HG02759 (cell line): ENCODE measurements around the gene ZNF561.
"Not testable (repeated sequence)": the region's sequence is repeated elsewhere in the genome, so short reads cannot be mapped to it uniquely, and the experiment has no call there.

Source experiments
- ATAC-seq: cut with Tn5 transposase; IDR thresholded peaks from one replicate; pipeline ENCODE4 v1.9.1; 2021; ENCODE audit warnings: mild to moderate bottlenecking, moderate library complexity; ENCODE audit not compliant: unreplicated experiment

ZNF561 gene

DNA sequence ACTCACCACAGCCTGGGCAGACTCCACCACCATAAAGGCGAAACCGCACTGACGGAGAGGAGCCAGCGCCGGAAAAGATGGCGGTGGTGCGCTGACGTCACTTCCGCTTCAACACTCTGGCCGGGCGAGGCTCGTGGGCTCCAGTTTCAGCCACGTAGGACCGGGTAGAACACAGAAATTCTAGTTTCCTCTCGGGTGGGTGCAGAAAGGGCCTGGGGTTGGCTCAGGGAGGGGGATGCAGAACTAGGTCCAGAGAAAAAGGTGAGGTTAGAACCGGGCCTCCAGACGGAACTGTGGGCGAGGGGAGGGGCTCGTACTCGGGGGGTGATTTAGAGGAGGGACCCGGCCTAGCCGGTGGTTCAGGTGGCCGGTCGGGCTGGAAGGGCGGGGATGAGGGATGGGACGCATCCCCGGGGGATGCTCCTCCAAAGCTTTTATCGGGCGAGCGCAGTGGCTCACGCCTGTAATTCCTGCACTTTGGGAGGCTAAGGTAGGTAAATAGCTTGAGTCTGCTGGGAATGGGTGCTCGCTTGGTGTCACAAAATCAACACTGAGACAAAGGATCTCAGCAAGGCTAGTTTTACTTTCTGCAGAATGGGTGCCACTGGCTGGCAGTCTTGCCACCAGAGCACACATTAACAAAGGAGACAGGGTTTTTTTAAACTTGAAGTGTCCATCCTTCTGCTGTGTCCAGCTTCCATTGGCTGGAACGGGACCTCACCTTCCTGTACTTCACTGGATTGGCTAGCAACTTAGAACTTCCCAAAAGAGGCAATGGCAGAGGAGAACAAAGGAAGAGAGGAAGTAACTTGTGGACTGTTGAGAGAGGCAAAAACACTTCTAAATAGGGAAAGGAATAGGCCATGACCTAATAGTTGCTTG, at the start of gene ZNF561:
Gene ZNF561 (minus strand): TSS at position 77 of the 882 bp plus-strand sequence. CDS start 1,776 bp downstream, outside the sequence.
- peak; percentile 87 for ATAC-seq

DNA sequence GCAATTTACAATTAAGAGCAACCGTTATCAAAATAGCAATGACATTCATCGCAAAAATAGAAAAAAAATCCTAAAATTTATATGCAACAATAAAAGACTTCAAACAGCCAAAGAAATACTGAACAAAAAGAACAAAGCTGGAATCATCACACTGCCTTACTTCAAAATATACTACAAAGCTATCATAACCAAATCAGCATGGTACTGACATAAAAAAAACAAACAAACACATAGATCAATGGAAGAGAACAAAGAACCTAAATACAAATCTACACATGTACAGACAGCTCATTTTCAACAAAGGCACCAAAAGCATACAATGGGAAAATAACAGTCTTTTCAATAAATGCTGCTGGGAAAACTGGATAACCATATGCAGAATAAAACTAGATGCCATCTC, 47.5 kb upstream of the ZNF561 start:
- no peak for ATAC-seq

DNA sequence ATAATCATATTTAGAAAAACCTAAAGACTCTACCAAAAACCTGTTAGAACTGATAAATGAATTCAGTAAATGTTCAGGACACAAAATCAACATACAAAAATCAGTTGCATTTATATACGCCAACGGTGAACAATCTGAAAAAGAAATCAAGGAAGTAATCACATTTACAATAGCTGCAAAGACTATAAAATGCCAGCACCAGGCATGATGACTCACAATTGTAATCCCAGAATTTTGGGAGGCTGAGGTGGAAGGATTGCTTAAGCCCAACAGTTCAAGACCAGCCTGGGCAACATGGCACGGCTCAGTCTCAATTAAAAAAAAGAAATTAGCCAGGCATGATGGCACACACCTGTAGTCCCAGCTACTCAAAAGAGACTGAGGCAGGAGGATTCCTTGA, 46.9 kb upstream of the ZNF561 start:
- ATAC-seq = no peak

DNA sequence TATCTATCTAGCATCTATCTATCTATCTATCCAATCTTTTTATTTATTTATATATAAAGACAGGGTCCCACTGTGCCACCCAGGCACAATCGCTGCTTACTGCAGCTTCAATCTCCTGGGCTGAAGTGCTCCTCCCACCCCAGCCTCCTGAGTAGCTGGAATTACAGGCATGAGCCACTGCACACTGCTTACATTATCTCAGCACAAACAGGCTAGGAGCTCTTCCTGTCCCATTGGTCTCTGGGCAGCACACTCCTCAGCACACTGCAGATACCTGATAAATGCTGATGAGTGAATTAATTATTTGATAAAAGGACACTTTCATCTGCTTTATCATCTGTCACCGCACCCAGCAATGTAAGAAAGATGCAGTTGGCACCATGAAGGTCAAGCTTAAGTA, 37.7 kb upstream of the ZNF561 start:
- no peak for ATAC-seq

DNA sequence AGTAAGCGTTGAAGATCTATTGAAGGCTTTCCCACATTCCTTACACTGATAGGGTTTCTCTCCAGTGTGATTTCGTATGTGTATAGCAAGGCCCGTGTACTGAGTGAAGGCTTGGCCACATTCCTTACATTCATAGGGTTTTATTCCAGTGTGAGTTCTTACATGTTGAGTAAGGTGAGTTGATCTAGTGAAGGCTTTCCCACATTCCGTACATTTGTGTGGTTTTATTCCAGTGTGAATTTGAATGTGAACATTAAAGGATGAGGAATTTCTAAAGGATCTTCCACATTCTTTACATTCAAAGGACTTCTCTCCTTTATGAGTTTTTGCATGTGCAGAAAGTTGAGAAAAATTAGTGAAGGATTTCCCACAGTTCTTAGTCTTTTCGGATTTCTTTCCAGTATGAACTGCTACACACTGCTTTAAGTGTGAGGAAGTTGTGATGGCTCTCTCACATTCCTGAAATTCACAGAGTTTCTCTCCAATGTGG, 32.1 kb upstream of the ZNF561 start:
- not testable (repeated sequence) for ATAC-seq

DNA sequence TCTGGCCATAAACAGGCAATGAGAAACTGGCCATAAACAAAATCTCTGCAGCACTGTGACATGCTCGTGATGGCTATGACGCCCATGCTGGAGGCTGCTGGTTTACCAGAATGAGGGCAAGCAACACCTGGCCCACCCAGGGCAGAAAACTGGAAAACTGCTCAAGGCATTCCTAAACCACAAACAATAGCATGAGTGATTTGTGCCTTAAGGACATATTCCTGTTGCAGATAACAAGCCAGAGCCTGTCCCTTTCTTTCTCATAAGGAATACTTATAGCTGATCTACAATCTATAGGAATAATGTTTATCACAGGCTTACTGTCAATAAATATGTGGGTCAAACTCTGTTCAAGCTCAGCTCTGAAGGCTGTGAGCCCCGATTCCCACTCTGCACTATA, 30.4 kb upstream of the ZNF561 start:
- ATAC-seq = not testable (repeated sequence)

DNA sequence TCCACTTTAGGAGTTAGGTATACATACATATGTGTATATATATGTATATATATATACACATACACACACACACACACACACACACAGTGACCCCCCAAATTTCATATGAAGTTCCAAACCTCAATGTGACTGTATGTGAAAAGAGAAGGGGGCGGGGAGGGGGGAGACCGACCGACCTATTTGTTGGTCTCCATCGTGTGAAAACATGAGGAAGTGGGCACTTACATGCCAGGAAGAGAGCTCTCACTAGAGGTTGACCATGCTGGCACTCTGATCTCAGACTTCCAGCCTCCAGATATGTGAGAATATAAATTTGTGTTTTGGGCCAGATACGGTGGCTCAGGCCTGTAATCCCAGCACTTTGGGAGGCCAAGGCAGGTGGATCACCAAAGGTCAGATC, 29.3 kb upstream of the ZNF561 start:
- ATAC-seq = no peak

DNA sequence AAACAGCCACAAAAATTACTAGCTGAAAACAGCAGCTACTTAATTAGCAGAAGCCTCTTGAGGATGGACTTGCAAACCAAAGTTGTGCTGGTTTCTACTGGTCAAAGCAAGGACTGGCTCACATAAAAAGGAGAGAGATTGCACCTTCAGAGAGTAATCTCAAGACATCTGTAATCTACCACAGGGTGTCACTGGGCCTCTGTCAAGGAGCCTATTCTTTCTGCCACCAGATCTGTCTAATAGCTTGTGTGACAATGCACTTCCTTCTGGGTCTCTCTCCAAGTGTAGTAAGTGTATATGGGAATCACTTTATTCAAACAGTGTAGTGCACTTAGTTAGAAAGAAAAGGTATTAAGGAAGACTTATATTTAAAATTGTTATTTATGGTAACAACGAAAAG, 24.4 kb upstream of the ZNF561 start:
- ATAC-seq = no peak

DNA sequence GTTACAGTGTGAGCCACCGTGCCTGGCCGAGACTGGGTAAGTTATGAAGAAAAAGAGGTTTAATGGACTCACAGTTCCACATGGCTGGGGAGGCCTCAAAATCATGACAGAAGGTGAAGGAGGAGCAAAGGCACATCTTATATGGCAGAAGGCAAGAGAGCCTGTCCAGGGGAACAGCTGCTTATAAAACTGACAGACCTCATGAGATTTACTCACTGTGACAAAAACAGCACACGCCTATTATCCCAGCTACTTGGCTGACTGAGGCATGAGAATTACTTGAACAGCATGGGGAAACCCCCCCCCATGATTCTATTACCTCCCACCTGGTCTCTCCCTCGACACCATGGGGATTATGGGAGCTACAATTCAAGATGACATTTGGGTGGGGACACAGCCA, 23.4 kb upstream of the ZNF561 start:
- ATAC-seq = no peak

DNA sequence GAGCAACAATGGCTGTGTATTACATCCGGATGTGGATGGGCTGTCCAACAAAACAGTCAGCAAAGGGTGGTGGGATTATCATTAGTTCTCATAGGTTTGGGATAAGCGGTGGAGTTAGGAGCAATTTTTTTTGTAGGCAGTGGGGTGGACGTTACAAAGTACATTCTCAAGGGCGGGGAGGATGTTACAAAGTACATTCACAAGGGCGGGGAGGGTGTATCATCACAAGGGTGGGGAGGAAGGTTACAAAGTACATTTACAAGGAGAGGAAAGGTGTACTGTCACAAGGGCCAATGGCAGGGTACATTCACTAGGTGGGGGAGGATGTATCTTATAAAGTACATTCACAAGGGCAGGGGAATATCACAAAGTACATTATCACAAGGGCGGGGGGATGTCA, 20.8 kb upstream of the ZNF561 start:
- ATAC-seq = no peak

DNA sequence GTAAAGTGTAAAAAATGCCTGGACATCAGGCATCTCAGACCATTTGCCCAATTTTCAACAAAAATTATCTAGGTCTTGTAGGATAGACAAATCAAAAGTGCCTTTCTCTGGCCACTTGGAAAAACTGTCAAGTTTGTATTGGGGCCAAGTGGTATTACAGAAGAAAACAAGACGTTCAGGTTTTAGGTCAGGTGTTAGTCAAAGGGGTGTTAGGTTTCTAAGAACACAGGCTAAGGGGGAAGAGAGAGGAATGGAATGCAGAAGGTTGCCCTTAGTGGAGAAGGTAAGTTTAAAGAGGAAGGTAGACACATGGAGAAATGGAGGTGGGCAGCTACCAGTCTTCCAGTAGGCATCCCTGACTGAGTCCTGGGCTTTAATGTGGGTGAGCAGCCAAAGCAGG, 19.9 kb upstream of the ZNF561 start:
- ATAC-seq = no peak

DNA sequence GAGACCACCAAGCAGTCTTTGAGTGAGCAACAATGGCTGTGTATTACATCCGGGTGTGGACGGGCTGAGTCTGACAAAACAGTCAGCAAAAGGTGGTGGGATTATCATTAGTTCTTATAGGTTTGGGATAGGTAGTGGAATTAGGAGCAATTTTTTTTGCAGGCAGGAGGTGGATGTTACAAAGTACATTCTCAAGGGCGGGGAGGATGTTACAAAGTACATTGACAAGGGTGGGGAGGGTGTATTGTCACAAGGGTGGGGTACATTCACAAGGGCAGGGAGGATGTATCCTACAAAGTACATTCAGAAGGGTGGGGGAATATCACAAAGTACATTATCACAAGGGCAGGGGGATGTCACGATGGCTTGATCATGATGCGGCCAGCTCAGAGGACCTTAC, 15.0 kb upstream of the ZNF561 start:
- ATAC-seq = no peak

DNA sequence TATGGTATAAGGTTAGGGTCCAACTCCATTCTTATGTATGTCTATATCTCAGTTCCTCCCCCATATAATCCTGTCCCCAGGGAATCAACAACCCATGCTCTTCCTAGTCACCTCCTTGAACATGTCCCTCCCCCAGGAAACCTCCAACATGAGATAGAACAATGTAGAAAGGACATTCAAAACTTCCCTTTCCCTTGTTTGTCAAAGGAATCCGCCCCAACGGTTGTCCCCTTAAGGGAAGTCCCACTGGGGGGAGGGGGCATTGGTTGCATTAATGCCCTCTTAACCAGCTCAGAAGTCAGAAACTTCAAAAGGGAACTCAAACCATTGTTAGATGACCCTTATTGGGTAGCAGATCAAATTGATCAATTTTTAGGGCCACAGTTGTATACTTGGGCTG, 6.8 kb upstream of the ZNF561 start:
- no peak for ATAC-seq

DNA sequence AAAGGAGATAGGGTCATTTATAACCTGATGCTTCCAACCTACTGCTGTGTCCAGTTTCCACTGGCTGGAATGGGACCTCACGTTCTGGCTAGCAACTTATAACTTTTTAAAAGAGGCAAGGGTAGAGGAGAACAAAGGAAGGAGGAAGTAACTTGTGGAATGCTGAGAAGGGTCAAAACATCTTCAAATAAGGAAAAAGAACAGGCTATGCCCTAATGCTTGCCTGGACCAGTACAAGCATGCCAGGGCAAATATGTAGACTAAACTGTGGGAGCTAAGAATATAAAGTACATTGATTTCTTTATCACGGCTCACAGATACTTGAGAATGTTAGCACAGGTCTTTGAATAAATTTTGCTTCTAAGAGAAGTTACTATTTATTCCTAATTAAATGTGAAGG, 1.5 kb upstream of the ZNF561 start:
- no peak for ATAC-seq

DNA sequence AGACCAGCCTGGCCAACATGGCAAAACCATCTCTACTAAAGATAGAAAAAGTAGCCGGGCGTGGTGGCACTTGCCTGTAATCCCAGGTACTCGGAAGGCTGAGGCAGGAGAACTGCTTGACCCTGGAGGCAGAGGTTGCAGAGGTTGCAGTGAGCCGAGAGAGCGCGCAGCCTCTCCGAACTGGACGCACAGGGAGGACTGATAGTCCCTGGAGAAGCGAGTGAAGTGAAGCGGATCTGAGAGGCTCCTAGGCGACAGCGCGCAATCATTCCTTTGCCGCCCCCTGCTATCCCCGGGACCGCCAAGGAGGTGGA, 233 bp downstream of the ZNF561 start:
- ATAC-seq = peak; percentile 30

DNA sequence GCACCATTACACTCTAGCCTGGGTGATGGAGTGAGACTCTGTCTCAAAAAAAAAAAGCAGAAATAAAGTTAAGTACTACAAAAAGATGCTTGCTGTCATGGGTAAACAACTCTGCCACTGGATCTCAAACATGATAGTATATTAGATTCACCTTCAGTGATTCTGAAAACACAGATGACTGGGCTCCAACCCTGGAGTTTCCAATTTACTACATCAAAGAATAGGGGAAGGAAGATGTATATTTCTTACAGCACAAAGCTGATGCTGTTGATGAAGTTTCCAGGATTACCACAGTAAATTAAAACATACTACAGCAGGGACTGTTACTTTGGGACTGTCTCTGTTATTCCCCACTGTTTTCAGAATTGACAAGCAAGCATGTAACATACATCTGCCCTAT, 5.2 kb downstream of the ZNF561 start:
- no peak for ATAC-seq

DNA sequence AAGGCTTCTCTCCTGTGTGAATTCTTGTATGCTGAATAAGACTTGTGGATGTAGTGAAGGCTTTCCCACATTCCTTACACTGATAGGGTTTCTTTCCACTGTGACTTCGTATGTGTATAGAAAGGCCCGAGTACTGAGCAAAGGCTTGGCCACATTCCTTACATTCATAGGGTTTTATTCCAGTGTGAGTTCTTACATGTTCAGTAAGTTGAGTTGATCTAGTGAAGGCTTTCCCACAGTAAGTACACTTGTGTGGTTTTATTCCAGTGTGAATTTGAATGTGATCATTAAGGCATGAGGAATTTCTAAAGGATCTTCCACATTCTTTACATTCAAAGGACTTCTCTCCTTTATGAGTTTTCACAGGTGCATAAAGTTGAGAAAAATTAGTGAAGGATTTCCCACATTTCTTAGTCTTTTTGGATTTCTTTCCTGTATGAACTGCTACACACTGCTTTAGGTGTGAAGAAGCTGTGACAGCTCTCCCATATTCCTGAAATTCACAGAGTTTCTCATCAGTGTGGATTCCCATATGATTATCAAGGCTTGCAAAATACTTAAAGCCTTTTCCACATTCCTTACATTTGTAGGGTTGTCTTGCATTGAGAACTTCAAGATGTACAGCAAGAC, 10.4 kb downstream of the ZNF561 start:
- ATAC-seq = no peak

DNA sequence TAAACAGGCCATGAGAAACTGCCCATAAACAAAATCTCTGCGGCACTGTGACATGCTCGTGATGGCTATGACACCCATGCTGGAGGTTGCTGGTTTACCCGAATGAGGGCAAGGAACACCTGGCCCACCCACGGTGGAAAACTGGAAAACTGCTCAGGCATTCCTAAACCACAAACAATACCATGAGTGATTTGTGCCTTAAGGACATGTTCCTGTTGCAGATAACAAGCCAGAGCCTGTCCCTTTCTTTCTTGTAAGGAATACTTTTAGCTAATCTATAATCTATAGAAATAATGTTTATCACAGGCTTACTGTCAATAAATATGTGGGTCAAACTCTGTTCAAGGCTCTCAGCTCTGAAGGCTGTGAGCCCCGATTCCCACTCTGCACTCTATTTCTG, 12.1 kb downstream of the ZNF561 start:
- ATAC-seq = no peak

DNA sequence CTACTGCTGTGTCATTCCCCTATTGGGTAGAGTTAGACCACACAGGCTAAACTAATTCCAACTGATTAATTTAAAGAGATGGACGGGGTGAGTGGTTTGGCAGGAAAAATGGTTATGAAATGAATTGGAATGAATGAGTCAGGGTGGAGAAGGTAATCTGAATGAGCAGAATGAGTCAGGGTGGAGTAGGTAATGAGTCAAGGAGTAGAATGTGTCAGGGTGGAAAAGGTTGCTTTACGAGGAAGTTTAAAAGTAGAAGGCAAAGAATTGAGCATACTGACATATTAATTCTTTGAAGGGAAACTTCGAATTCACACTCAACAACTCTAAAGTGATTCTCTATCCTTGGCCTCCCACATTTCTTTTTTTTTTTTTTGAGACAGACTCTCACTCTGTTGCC, 24.0 kb downstream of the ZNF561 start:
- no peak for ATAC-seq

DNA sequence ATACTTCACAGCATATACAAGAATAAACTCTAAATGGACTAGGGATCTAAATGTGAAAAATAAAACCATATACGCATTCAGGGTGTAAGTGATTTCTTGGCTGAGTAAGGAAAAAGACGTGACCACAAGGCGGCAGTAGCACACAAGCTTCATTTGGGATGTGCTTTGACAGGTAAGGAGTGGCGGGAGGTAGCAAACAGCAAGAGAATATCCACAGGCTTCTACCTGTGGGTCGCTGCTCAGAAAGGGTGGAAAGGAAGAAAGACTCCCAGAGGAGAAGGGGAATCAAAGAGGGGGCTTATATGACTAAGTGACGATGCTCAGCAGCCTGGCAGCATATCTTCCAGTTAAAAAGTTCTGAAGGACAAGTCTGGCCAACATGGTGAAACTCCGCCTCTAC, 34.3 kb downstream of the ZNF561 start:
- ATAC-seq = no peak

DNA sequence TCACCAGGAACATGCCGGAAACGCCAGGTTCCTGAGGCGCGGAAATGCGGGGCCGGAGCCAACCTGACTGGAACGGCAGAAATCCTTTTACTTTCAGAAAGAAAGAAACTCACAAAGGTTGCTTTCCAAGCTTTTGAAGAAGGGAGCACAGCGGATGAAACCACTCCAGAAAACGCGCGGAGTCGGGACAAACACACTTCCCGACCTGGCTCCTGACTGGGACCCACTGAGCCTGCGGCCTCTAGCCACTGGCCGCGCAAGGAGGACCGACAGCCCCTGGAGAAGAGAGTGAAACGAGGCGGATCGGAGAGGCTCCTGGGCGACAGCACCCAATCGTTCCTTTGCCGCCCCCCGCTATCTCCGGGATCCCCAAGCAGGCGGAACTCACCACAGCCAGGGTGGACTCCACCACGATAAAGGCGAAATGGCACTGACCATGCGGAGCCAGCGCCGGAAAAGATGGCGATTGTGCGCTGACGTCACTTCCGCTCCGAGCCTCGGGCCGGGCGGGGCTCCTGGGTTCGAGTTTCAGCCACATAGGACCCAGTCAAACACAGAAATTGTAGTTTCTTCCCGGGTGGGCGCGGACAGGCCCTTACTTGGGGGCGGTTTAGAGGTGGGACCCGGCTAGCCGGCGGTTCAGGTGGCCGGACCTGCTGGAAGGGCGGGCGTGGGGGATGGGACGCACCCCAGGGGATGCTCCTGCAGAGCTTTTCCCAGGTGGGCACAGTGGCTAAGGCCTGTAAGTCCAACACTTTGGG, 36.8 kb downstream of the ZNF561 start, which contains the start of gene ZNF121:
Gene ZNF121 (minus strand): TSS at position 432 of the 761 bp plus-strand sequence. CDS start 16,407 bp downstream, outside the sequence.
- peak; percentile 96 for ATAC-seq
